NT2/D1 (cell line): ENCODE results near the gene HHIPL1.

Source experiments
- SUZ12 ChIP-seq: IDR thresholded peaks from 2 replicates; pipeline ENCODE4 v1.6.1; 2011; ENCODE audit not compliant: insufficient read length, insufficient read depth; ENCODE audit errors: extremely low read depth
- ZNF274 ChIP-seq: IDR thresholded peaks from 2 replicates; pipeline ENCODE4 v1.6.1; 2011; ENCODE audit warnings: mild to moderate bottlenecking, low read depth, low read length

DNA sequence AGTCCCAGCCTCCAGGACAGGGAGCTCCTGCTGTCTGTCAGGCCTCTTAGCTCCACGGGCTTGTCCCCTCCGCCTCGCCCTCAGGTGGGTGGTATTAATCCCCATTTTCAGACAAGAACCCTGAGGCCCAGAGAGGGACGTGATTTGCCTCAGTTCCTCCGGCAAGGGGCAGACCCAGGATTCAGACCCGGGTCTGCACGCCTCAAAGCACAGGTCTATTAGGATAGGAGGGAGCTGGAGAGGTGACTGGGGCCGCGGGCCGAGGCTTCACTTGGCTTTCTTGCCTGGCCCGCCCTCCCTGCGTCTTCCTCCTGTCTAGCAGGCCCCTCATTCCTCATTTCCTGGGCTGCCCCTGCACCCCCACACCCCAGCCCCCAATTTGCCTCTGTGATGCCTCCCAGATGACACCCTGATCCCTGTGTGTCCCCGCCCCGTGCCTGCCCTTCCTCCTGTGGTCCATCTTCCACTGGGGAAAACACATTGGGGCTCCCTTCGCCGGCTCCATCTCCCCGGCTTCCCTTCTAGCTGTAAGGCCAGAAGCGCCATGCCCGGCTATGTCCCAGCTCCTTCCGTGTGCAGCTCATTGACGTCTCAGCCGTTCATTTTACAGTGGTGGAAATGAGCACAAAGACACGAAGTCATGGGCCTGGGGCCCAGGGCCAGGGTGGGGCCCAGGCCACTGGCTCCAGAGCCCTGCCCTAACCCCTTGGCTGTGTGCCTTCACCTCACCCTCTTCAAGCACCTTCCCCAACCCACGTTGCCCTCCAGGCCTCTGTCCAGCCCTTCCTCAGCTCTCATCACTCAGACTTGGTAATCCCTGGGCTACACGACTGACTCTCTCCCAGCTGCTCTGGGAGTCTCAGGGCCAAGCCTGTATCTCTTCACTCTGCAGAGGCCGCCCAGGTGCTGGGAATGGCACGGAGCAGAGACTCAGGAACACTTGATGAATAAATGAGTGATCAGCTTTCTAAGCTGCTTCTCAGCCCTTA lies 23.7 kb downstream of the HHIPL1 start:
- TF ChIP-seq SUZ12 = no peak
- no peak for TF ChIP-seq ZNF274
